HepG2 (cell line): ENCODE results near the gene TSGA10IP. TPM values are rescaled to one million over a fixed set of nuclear protein-coding genes. Genes with fewer than 3 reads are reported as not detected.

Experiments
- AGO2 ChIP-seq: fragments of 200-400 bp; formaldehyde crosslinking; optimal IDR thresholded peaks from 2 replicates; pipeline ENCODE3; 2017; ENCODE audit warnings: mild to moderate bottlenecking, low read depth, low read length, moderate library complexity
- ARID2 ChIP-seq: sonication (generic); formaldehyde crosslinking; IDR thresholded peaks from 2 replicates; pipeline ENCODE4 v1.8.1; 2022; ENCODE audit warnings: mild to moderate bottlenecking, missing genetic modification reagents, borderline replicate concordance
- CHD2 ChIP-seq: IDR thresholded peaks from 2 replicates; pipeline ENCODE4 v1.6.1; 2011; ENCODE audit warnings: low read depth, low read length, improper control_type of control experiment
- GLI4 ChIP-seq: sonication (generic); formaldehyde crosslinking; IDR thresholded peaks from 2 replicates; pipeline ENCODE4 v1.5.1; 2020; ENCODE audit warnings: missing genetic modification reagents, mild to moderate bottlenecking, moderate library complexity, borderline replicate concordance
- HCFC1 ChIP-seq: fragments of 150-350 bp; IDR thresholded peaks from 2 replicates; pipeline ENCODE4 v1.6.1; 2014; ENCODE audit warnings: low read depth, low read length
- HMGA1 ChIP-seq: sonication (generic); formaldehyde crosslinking; conservative IDR thresholded peaks from 2 replicates; pipeline ENCODE4 v1.4.0; 2020; ENCODE audit warnings: missing genetic modification reagents
- HNF4G ChIP-seq, 2 experiments: sonication (generic) in 1 of 2; formaldehyde crosslinking in 1 of 2; IDR thresholded peaks; 2 replicates each; pipeline versions ENCODE4 v1.4.0 to v1.6.1; 2011 to 2020; ENCODE audit warnings: borderline replicate concordance in 2 of 2, low read depth in 2 of 2, mild to moderate bottlenecking in 2 of 2, low read length in 1 of 2, missing genetic modification reagents in 1 of 2, moderate library complexity in 1 of 2
- MAFG ChIP-seq: sonication (generic); formaldehyde crosslinking; IDR thresholded peaks from 2 replicates; pipeline ENCODE4 v1.5.1; 2020; ENCODE audit warnings: mild to moderate bottlenecking, missing genetic modification reagents
- MAFK ChIP-seq, 2 experiments: IDR thresholded peaks in 1 of 2; conservative IDR thresholded peaks in 1 of 2; 2 replicates each; pipeline ENCODE4 v1.6.1; 2011; ENCODE audit warnings: improper control_type of control experiment in 2 of 2, low read length in 2 of 2
- NCOA5 ChIP-seq: sonication (generic); formaldehyde crosslinking; IDR thresholded peaks from 2 replicates; pipeline ENCODE4 v1.4.0; 2020; ENCODE audit warnings: missing genetic modification reagents
- NFKB2 ChIP-seq: sonication (generic); formaldehyde crosslinking; IDR thresholded peaks from 2 replicates; pipeline ENCODE4 v1.4.0; 2020; ENCODE audit warnings: missing genetic modification reagents, borderline replicate concordance
- NR2F2 ChIP-seq: IDR thresholded peaks from 2 replicates; pipeline ENCODE4 v1.6.1; 2012; ENCODE audit warnings: low read depth, inconsistent platforms, borderline replicate concordance
- SMARCC2 ChIP-seq: fragments of 450-650 bp; IDR thresholded peaks from 2 replicates; pipeline ENCODE4 v1.6.1; 2017; ENCODE audit warnings: antibody characterized with exemption, mild to moderate bottlenecking
- YEATS2 ChIP-seq: sonication (generic); formaldehyde crosslinking; IDR thresholded peaks from 2 replicates; pipeline ENCODE4 v1.4.0; 2020; ENCODE audit warnings: missing genetic modification reagents, borderline replicate concordance
- ZBTB25 ChIP-seq: IDR thresholded peaks from 2 replicates; pipeline ENCODE4 v1.6.1; 2018; ENCODE audit warnings: missing genetic modification reagents
- ZFP90 ChIP-seq: sonication (generic); formaldehyde crosslinking; IDR thresholded peaks from 2 replicates; pipeline ENCODE4 v1.8.0; 2022; ENCODE audit warnings: missing genetic modification reagents, mild to moderate bottlenecking, inconsistent platforms, borderline replicate concordance
- ZFY ChIP-seq: sonication (generic); formaldehyde crosslinking; IDR thresholded peaks from 2 replicates; pipeline ENCODE4 v1.4.0; 2020; ENCODE audit warnings: missing genetic modification reagents
- ZNF17 ChIP-seq: sonication (generic); formaldehyde crosslinking; IDR thresholded peaks from 2 replicates; pipeline ENCODE4 v1.5.0; 2020; ENCODE audit warnings: mild to moderate bottlenecking, missing genetic modification reagents
- ZNF282 ChIP-seq: fragments of 450-650 bp; IDR thresholded peaks from 2 replicates; pipeline ENCODE4 v1.6.1; 2018; ENCODE audit not compliant: partially characterized antibody
- ZNF430 ChIP-seq: sonication (generic); formaldehyde crosslinking; IDR thresholded peaks from 2 replicates; pipeline ENCODE4 v1.9.0; 2021; ENCODE audit warnings: mild to moderate bottlenecking, missing genetic modification reagents
- ZNF431 ChIP-seq: sonication (generic); formaldehyde crosslinking; IDR thresholded peaks from 2 replicates; pipeline ENCODE4 v1.9.0; 2022; ENCODE audit warnings: missing genetic modification reagents, low read depth, mild to moderate bottlenecking, borderline replicate concordance
- ZNF496 ChIP-seq: sonication (generic); formaldehyde crosslinking; IDR thresholded peaks from 2 replicates; pipeline ENCODE4 v1.8.1; 2023; ENCODE audit warnings: mild to moderate bottlenecking, moderate library complexity, missing genetic modification reagents; ENCODE audit not compliant: insufficient replicate concordance
- ZNF616 ChIP-seq: sonication (generic); formaldehyde crosslinking; IDR thresholded peaks from 2 replicates; pipeline ENCODE4 v1.5.0; 2020; ENCODE audit warnings: low read depth, mild to moderate bottlenecking, missing genetic modification reagents
- ZNF720 ChIP-seq: sonication (generic); formaldehyde crosslinking; IDR thresholded peaks from 2 replicates; pipeline ENCODE4 v1.4.0; 2020; ENCODE audit warnings: missing genetic modification reagents
- ZNF768 ChIP-seq: sonication (generic); formaldehyde crosslinking; IDR thresholded peaks from 2 replicates; pipeline ENCODE4 v1.4.0; 2020; ENCODE audit warnings: missing genetic modification reagents
- ZSCAN22 ChIP-seq: sonication (generic); formaldehyde crosslinking; IDR thresholded peaks from 2 replicates; pipeline ENCODE4 v1.4.0; 2020; ENCODE audit warnings: mild to moderate bottlenecking, missing genetic modification reagents
- polyA plus RNA-seq, 8 experiments: library from polyadenylated mRNA; depleted of rRNA in 3 of 8; stranded (reverse) in 7 of 8; unstranded in 1 of 8; fragments of >200 nt; fragmentation: Illumina TruSeq in 4 of 8; extraction: Trizol in 4 of 8; gene quantifications; 2 replicates each; pipeline versions ENCODE4 v1.2.1 to v1.2.3, GENCODE V29; 2011 to 2016; ENCODE audit warnings: low read depth in 4 of 8, missing spikeins in 1 of 8, mixed read lengths in 1 of 8; ENCODE audit not compliant: insufficient read depth in 1 of 8
- total RNA-seq, 5 experiments: library from RNA; depleted of rRNA; stranded (reverse); fragments of >200 nt; fragmentation: Illumina TruSeq; extraction: Trizol; gene quantifications; 2 replicates each; pipeline ENCODE4 v1.2.3, GENCODE V29; 2016; ENCODE audit warnings: low read depth in 1 of 5
- TF ChIP-seq, protein P1 (sequence below): sonication (generic); formaldehyde crosslinking; IDR thresholded peaks from 2 replicates; pipeline ENCODE4 v1.5.0; 2020; ENCODE audit warnings: mild to moderate bottlenecking, low read depth, missing genetic modification reagents, borderline replicate concordance
- TF ChIP-seq, protein P2 (sequence below): IDR thresholded peaks from 2 replicates; pipeline ENCODE4 v1.6.1; 2012; ENCODE audit warnings: low read depth, low read length, improper control_type of control experiment

TSGA10IP gene
- total and polyA plus RNA-seq, 2 of the 13 experiments (the other 11 are each of a cell fraction or from before 2014, with no cell fraction given): not detected

- TF ChIP-seq GLI4: peak; percentile 69; the same call in 1 of the 2 replicates
- no peak for TF ChIP-seq ZFP90 (CRISPR knock-in tag)
- no peak for TF ChIP-seq ZSCAN22 (CRISPR knock-in tag)
- no peak for TF ChIP-seq ZNF431 (CRISPR knock-in tag)
- TF ChIP-seq NR2F2: no peak
- TF ChIP-seq SMARCC2: no peak
- no peak; the same call in 1 of the 2 replicates for TF ChIP-seq CHD2
- TF ChIP-seq, protein P1, sequence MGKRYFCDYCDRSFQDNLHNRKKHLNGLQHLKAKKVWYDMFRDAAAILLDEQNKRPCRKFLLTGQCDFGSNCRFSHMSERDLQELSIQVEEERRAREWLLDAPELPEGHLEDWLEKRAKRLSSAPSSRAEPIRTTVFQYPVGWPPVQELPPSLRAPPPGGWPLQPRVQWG: no peak
- peak; percentile 87 for TF ChIP-seq AGO2
- peak; percentile 91 for TF ChIP-seq ZNF768
- TF ChIP-seq NFKB2 (CRISPR knock-in tag): no peak; the same call in 1 of the 2 replicates
- TF ChIP-seq HNF4G (IDR thresholded peaks at IDR 0.05; ENCODE audit: borderline replicate concordance, low read depth, low read length): no peak
- TF ChIP-seq HNF4G (CRISPR knock-in tag; IDR thresholded peaks at IDR 0.05; ENCODE audit: borderline replicate concordance, low read depth): peak; percentile 53; the same call in 1 of the 2 replicates
- TF ChIP-seq HCFC1: peak; percentile 70
- TF ChIP-seq YEATS2 (CRISPR knock-in tag): peak; percentile 96
- TF ChIP-seq HMGA1: no peak
- no peak for TF ChIP-seq MAFG (CRISPR knock-in tag)
- no peak for TF ChIP-seq ZNF496 (CRISPR knock-in tag)
- TF ChIP-seq ZNF282: no peak
- no peak for TF ChIP-seq ZNF720 (CRISPR knock-in tag)
- TF ChIP-seq NCOA5: no peak
- TF ChIP-seq ZBTB25 (CRISPR knock-in tag): peak; percentile 94
- TF ChIP-seq MAFK (conservative IDR thresholded peaks at IDR 0.05 in 1 of 2, IDR thresholded peaks at IDR 0.05 in 1 of 2; ENCODE audit: low read length in 2 of 2): no peak
- peak; percentile 98 for TF ChIP-seq ZFY (CRISPR knock-in tag)
- TF ChIP-seq ZNF616 (CRISPR knock-in tag): no peak
- TF ChIP-seq, protein P2, sequence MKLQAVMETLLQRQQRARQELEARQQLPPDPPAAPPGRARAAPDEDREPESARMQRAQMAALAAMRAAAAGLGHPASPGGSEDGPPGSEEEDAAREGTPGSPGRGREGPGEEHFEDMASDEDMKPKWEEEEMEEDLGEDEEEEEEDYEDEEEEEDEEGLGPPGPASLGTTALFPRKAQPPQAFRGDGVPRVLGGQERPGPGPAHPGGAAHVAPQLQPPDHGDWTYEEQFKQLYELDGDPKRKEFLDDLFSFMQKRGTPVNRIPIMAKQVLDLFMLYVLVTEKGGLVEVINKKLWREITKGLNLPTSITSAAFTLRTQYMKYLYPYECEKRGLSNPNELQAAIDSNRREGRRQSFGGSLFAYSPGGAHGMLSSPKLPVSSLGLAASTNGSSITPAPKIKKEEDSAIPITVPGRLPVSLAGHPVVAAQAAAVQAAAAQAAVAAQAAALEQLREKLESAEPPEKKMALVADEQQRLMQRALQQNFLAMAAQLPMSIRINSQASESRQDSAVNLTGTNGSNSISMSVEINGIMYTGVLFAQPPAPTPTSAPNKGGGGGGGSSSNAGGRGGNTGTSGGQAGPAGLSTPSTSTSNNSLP: no peak
- TF ChIP-seq ZNF430 (CRISPR knock-in tag): no peak
- TF ChIP-seq ZNF17 (CRISPR knock-in tag): no peak
- peak; percentile 77; the same call in 1 of the 2 replicates for TF ChIP-seq ARID2
These were observed 16.2 kb downstream of the TSGA10IP start, which contains the start of gene SART1 (continued) for GRCh38 chr11:65961267-65962140.
